Measurements from ENCODE around the gene NALCN.

Gene NALCN

DNA sequence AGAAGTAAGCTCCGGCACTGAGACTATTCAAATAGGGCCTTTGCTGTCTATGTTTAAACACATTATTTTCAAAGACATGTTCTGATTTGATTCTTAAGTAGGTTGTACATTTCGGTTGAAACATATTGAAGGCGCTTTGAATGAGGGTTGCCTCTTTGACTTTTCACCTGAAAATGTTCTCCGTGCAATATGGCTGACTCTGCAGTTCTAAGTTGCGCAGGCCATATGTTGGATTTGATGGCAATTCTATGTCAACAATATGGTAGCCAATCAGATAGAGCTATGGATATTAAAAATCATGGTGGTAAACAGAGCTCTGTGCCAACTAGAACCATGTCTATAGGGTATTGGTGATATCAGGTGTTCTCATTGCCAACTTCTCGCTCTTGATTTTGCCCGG is 307.3 kb downstream of the NALCN start:
- DNase-seq = no peak

DNA sequence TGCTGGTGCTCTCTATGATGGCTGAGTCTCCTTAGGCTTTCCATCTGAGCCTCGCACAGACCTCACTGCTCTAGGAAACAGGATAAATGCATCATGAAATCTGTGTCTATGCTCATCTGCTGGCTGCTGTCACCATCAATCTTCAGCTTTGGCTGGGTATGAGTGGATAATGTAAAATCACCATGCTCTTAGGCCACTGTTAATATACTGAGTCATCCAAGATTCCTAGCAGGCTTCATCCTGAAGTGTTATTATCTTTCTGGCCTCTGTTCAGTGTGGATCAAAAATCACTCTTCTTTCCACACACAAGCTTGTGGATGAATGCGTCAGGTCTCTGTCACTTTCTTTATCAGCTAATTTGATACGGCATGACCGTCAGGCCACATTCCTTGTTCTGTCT is 317.4 kb downstream of the NALCN start:
- no peak for DNase-seq

- no peak for DNase-seq
Measured at GRCh38 chr13:101092985-101093384, 323.3 kb downstream of the NALCN start.

DNA sequence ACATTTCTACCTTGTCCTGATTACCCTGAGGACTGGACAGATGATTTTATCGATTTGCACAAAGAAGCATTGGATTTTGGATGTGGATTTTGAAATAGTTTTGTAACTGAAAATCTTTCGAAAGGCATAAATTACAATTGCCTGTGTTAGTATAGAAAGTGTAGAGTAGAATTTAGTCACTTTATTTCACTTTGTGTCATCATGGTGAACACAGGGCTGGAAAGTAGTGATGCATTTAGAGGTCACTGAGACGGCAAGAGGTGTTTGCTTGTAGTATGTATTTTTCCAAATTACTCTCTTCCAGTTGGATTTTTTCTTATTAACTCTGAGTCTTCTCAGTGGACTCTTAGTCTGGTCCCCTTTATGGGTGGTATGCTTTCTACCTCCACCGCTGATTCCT is 326.0 kb downstream of the NALCN start:
- no peak for DNase-seq

DNA sequence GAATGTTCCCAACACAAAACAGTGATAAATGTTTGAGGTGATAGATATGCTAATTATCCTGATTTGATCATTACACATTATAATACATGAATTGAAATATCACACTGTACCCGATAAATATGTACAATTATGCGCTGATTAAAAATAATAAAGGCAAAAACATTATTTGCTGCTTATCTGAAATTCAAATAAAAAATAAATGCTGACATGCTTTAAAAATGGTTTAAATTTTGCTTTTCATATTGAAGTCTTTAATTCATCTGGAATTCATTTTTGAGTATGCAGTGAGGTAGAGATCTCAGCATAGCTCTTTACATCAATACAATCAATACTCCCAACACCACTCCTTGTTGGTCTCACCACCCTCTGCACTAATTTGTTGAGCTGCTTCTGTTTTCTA is 330.8 kb downstream of the NALCN start:
- DNase-seq = no peak

- DNase-seq = no peak
Measured at GRCh38 chr13:101082441-101082840, 333.9 kb downstream of the NALCN start.

DNA sequence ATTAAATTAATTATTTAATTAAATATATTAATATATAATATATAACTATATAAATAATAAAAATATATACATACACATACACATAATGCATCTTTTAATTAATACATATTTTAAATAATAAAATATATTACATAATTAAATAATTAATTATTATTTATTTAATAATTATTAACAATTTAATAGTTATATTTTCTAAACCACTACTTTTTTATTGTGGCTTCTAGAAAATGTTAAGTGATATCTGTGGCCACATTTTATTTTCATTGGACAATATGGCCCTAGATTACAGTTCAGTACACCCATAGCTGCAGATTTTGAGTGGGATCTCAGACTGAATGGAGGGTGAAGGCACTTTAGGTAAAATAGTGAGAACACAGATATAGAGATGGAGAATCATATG is 335.7 kb downstream of the NALCN start:
- no peak for DNase-seq

DNA sequence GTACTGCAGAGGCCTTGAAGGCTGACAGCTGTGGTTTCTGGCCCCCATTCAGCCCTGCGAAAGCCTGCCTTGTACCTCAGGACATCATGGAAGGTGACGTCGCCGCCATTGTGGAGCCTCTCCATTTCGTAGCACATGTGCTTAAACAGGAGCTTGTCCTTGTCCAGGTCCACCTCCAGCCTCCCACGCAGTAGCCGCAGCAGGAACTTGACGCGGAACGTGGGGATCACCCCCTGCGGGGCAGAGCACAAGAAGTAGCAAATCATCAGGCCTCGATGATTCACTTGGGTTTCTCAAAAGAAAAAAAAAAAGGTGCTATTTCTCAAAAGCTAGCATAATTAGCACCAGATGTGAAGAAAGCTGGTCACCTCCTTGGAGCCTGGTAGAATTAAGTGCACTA is 351.0 kb downstream of the NALCN start:
- DNase-seq = no peak

DNA sequence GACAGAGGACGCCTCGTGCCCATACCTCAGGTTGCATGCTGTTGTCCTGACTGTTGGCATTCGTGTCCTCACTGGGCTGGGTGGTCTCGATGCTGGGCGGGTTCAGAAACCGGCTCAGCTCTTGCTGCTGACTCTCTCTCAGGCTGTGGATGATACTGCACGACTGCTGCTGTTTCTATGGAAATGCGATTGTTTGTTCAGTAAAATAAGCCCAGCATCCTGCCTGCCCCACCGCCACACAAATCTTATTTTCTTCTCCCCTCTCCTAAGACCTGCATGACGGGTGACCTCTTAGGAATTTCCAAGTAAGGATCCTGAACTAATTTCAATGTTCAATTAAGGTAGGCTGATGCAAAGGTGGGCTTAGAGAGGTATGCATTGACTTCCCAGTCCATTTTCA is 356.5 kb downstream of the NALCN start:
- no peak for DNase-seq

GRCh38 chr13:101058841-101059240 is 357.5 kb downstream of the NALCN start:
- no peak for DNase-seq

GRCh38 chr13:101053301-101054093 is 362.8 kb downstream of the NALCN start:
- no peak for DNase-seq

DNA sequence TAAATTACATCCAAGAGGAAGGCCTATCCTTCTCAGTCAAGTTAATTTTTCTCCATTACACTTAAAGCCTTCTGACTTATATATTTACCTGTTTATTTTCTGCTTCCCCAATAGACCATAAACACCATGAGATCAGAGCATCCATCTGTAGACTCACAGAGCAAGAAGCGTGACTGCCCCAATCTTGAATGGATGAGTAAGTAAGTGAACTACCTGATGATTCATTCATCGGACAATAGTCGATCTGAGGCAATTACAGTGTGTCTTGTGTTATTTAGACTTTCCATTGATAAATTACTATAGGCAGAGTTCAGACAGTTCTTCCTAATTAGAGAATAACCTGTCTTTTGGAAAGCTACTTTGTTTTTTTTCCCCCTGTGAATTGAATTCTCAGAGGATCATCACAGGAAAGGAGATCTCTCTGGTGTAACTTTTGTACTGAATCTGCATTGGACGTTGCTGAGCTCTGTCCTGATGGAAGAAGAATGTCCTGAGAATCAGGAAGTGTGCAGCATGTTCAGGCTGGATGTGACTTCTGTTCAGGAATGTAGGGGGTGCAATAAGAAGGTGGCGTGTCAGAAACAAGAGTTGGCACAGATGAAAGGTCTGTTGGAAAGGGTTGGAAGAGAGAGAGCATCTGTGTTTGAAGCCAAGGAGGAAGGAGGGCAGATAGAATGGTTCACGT is 367.0 kb downstream of the NALCN start:
- DNase-seq = no peak

GRCh38 chr13:101036546-101036945 is 379.8 kb downstream of the NALCN start:
- no peak for DNase-seq

DNA sequence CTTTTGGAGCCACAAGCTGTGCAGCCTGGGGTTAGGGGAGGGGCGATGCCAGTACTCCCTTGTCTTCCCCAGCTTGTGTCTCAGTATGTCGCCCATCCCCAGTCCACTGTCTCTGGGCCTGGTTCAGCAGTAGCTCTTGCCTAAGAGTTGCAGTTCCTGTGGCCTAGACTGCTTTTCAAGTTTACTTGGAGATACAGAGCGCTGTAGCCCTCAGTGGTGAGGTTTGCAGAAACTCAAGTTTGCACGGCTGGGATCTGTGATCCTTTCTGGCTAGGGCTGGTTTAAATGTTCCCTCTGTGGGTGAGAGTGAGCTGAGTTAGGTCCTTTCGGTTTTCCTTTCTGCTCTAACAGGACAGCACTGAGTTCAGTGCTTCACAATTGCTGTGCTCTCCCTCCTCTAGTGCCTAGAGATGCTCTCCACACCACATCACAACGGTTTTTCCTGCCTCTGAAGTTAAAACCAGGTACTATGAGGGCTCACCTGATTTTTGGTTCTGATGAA is 381.1 kb downstream of the NALCN start:
- DNase-seq = no peak

- DNase-seq = no peak
Measured at GRCh38 chr13:101026736-101027398, 389.4 kb downstream of the NALCN start.

DNA sequence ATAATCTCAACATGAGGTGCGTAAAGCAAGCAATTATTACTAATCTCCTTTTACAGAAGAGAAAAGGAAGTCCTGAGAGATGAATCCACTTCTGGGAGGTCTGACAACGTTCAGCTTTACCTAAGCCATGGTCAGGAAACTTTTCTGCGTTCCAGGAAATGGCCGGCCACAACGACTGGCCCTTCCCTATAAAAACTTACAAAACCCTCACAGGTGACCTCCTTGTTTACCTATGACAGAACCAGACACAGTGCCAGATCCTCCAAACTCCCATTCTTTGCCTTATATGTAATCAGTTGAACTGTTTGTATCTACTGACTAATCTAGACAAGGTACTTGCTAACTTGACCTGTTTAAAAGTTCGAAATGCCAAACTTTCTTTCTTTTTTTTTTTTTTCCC is 390.0 kb downstream of the NALCN start:
- no peak for DNase-seq

DNA sequence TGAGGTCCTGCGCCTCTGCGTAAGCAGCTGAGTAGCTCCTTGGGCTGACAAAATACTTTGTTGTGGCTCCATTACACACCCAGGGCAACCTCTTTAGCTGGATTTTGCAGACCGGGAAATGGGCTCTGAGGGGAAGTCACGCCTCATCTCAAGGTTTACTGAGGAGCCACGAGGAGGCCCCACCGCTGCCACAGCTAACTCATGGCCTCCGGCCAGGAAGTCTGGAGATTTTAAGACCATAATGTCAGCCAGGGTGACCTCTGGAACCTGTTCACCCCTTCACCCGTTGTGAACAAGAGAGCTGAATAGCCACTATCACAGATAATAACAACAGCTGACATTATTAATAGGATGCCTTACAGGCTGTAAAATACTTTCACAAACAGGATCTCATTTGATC is 390.4 kb downstream of the NALCN start:
- DNase-seq = no peak

DNA sequence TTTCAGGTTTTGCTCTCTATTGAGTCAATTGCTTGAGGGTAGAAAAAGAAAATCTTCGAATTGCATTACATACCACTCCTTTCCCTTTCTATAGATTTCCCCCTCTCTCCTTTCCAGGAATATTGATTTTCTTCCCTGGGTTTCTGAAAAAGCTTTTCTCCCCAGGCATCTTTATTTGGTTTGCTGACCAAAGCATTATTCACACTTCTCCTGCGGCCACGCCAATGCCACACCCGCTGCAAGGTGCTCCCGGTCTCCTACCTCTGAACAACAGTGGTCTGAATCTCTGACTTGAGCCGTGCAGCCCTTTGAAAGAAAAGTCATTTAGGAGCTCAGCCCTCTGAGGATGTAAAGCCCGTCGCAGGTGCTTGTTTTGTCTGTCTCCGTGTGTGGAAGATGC is 390.8 kb downstream of the NALCN start:
- no peak for DNase-seq

DNA sequence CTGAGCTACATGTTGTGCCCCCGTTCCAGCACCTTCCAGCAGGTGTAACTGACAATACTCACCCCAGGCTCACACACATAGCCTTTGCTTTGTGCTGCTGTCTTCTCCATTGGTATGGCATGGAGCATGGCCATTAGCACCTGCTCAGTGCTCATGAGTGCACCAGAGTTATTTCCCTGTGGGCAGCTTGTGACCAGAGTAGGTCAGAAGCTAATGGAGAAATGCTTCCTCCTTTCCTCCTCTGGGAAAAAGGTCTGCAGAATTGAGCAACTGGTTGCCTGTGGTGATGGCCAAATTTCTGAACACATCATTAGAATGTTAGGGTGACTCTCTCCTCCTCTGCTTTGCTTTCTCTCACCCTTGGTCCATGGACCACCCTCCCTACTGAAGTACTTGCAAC is 397.2 kb downstream of the NALCN start:
- no peak for DNase-seq

DNA sequence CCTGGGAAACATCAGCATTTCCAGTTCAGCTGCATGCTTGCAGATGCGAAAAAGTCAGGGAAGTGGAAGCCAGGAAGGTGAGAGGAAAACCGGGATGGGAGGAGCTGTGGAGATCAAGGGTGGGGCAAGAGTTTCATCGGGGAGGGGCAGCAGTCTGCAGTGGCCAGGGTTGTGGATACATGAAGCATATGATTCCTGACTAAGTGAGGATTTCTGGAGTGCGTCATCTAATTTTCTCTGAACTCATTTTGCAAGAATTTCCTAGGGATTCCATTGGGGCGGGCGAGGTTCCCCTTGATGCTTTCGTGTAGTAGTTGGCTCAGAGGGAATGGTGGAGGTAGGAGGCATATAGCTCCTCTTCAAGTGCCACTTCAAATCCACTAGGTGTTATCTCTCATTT is 397.6 kb downstream of the NALCN start:
- DNase-seq = no peak

DNA sequence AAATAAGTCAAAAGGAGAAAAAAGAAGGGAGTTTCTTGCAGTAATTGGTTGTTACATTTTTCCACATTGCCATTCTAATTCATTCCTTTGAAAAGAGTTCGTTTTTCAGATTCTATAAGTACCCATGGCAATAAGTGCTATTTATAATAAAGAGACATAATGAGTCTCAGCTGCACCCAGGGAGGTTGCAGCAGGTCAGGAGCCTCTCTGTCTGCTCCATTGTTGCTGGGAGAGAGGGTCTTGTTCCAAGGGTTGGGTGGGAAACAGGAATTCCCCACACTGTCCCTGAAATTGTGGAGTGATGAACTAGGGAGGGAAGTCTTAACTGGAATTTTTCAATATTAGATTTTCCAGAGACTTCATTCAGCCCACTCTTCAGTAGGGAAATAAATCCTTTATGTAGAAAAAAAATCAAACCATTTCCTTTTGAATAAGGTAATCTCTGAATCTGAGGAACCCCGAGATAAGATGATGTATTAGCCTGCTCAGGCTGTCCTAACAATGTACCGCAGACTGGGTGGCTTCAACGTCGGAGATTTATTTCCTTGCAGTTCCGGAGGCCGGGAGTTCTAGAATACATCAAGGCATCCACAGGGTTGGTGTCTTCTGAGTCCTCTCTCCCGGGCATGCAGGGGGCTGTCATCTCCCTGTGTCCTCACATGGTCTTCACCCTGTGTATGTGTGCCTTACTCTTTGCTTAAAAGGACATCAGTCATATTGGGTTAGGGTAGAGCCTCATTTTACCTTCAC is 399.0 kb downstream of the NALCN start:
- no peak for DNase-seq

DNA sequence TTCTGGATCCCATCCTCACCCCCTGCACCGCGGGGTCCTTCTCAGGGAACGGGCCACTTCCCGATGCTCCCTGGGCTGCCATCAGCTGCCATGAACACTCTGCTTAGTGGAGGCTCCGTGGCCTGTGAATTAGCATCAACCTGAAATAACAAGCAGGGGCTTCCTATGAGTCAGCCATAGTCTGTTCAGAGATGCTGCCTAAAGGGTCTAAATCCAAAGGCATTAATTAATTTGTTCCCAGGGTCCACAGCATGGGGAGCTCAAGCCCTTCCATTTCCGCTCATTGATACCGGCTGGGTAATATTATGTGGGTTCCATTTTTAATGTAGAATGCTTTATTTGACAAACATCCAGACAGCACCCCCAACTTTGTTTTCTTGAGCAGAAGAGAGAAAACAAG is 399.8 kb downstream of the NALCN start:
- DNase-seq = no peak

- DNase-seq = no peak
Measured at GRCh38 chr13:101013245-101013644, 403.1 kb downstream of the NALCN start.
